Prostate gland (tissue), 2 donors: ENCODE measurements around the gene MAGEA2.
"Not testable (repeated sequence)": the region's sequence is repeated elsewhere in the genome, so short reads cannot be mapped to it uniquely, and the experiment has no call there.

Experiments
- POLR2A ChIP-seq: fragments of 450-650 bp; IDR thresholded peaks from one replicate; pipeline ENCODE4 v1.6.1; 2016; ENCODE audit warnings: antibody characterized with exemption, mild to moderate bottlenecking
- TF ChIP-seq, protein P1 (sequence below), 4 experiments: fragments of 200-600 bp in 2 of 4; fragments of 450-650 bp in 2 of 4; sonication (generic) in 2 of 4; IDR thresholded peaks; 1 replicate in 3 of 4; 2 replicates in 1 of 4; pipeline ENCODE4 v1.5.1; 2016 to 2019; ENCODE audit warnings: antibody characterized with exemption in 4 of 4, mild to moderate bottlenecking in 2 of 4, moderate library complexity in 2 of 4

DNA sequence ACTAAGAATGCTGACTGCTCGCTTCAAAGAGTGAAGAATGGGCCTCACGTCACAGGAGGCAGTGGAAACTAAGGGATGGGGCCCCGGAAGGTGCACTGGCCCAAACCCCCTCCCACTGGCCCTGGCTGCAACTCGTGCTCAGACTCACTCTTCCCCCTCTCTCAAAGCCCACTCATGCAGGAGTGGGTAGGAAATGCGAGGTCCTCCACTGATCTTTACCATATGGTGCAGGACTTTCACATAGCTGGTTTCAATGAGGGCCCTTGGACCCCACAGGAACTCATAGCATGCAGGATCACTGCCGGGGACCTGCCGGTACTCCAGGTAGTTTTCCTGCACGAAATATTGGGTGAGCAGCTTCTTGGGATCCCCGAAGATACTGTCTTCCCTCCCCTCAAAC is 12.9 kb upstream of the MAGEA2 start:
- TF ChIP-seq, protein P1, sequence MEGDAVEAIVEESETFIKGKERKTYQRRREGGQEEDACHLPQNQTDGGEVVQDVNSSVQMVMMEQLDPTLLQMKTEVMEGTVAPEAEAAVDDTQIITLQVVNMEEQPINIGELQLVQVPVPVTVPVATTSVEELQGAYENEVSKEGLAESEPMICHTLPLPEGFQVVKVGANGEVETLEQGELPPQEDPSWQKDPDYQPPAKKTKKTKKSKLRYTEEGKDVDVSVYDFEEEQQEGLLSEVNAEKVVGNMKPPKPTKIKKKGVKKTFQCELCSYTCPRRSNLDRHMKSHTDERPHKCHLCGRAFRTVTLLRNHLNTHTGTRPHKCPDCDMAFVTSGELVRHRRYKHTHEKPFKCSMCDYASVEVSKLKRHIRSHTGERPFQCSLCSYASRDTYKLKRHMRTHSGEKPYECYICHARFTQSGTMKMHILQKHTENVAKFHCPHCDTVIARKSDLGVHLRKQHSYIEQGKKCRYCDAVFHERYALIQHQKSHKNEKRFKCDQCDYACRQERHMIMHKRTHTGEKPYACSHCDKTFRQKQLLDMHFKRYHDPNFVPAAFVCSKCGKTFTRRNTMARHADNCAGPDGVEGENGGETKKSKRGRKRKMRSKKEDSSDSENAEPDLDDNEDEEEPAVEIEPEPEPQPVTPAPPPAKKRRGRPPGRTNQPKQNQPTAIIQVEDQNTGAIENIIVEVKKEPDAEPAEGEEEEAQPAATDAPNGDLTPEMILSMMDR (IDR thresholded peaks at IDR 0.05): not testable (repeated sequence)
- TF ChIP-seq POLR2A: not testable (repeated sequence)
